K562 (cell line): ENCODE results near the gene NT5DC4. TPM values are rescaled to one million over a fixed set of nuclear protein-coding genes. Genes with fewer than 3 reads are reported as not detected.

Experiments
- CREM ChIP-seq: IDR thresholded peaks from 2 replicates; pipeline ENCODE4 v1.6.1; 2014; ENCODE audit warnings: antibody characterized with exemption, low read depth
- CXXC5 ChIP-seq: fragments of 250-450 bp; sonication (Bioruptor Pico); IDR thresholded peaks from 2 replicates; pipeline ENCODE4 v1.8.0; 2022; ENCODE audit warnings: inconsistent platforms, mild to moderate bottlenecking, moderate library complexity
- ETS2 ChIP-seq: IDR thresholded peaks from 2 replicates; pipeline ENCODE4 v1.6.1; 2016; ENCODE audit warnings: borderline replicate concordance, missing genetic modification characterization, mild to moderate bottlenecking, moderate library complexity, missing compliant biosample characterization; ENCODE audit not compliant: poor library complexity, severe bottlenecking
- GATAD2A ChIP-seq: fragments of 450-650 bp; IDR thresholded peaks from 2 replicates; pipeline ENCODE4 v1.6.1; 2017
- KAT7 ChIP-seq: sonication (generic); formaldehyde crosslinking; IDR thresholded peaks from 2 replicates; pipeline ENCODE4 v1.8.0; 2022; ENCODE audit warnings: missing genetic modification reagents, mild to moderate bottlenecking, borderline replicate concordance
- KDM5B ChIP-seq: fragments of 200-600 bp; sonication (generic); IDR thresholded peaks from 2 replicates; pipeline ENCODE4 v1.6.1; 2012; ENCODE audit warnings: low read depth, mild to moderate bottlenecking, moderate library complexity, low read length, control low read depth, inconsistent platforms; ENCODE audit not compliant: insufficient replicate concordance
- RCOR1 ChIP-seq, 2 experiments: IDR thresholded peaks; 2 replicates each; pipeline ENCODE4 v1.6.1; 2012; ENCODE audit warnings: low read depth in 2 of 2, low read length in 2 of 2, borderline replicate concordance in 1 of 2, improper control_type of control experiment in 1 of 2
- TARDBP ChIP-seq: fragments of 450-650 bp; IDR thresholded peaks from 2 replicates; pipeline ENCODE4 v1.6.1; 2016
- TCF3 ChIP-seq: sonication (generic); formaldehyde crosslinking; IDR thresholded peaks from 2 replicates; pipeline ENCODE4 v1.4.0; 2020; ENCODE audit warnings: mild to moderate bottlenecking, missing genetic modification reagents
- ZNF121 ChIP-seq: sonication (generic); formaldehyde crosslinking; conservative IDR thresholded peaks from 2 replicates; pipeline ENCODE4 v1.8.0; 2022; ENCODE audit warnings: missing genetic modification reagents
- ZNF239 ChIP-seq: fragments of 250-450 bp; sonication (Bioruptor Pico); IDR thresholded peaks from 2 replicates; pipeline ENCODE4 v1.4.0; 2020; ENCODE audit warnings: mild to moderate bottlenecking
- ZNF3 ChIP-seq: fragments of 250-450 bp; sonication (Bioruptor Pico); IDR thresholded peaks from 2 replicates; pipeline ENCODE4 v1.5.0; 2021; ENCODE audit warnings: mild to moderate bottlenecking, moderate library complexity
- ZNF785 ChIP-seq: fragments of 250-450 bp; sonication (Bioruptor Pico); IDR thresholded peaks from 2 replicates; pipeline ENCODE4 v1.4.0; 2020; ENCODE audit warnings: mild to moderate bottlenecking
- ZSCAN32 ChIP-seq: fragments of 450-650 bp; formaldehyde crosslinking; IDR thresholded peaks from 2 replicates; pipeline ENCODE4 v1.4.0; 2020; ENCODE audit warnings: mild to moderate bottlenecking, moderate library complexity
- polyA plus RNA-seq, 8 experiments: library from polyadenylated mRNA; depleted of rRNA in 4 of 8; stranded (reverse) in 5 of 8; unstranded in 3 of 8; fragments of >200 nt; fragmentation: Nextera tagmentation in 2 of 8; fragmentation: Illumina TruSeq in 1 of 8; extraction: Ambion mirVana in 2 of 8; extraction: Trizol in 1 of 8; gene quantifications; 2 replicates each; pipeline versions ENCODE4 v1.2.1 to v1.2.3, GENCODE V29; 2011 to 2014; ENCODE audit warnings: inconsistent platforms in 1 of 8, missing spikeins in 1 of 8
- total RNA-seq, 7 experiments: library from RNA; depleted of rRNA in 6 of 7; stranded (reverse); fragments of >200 nt in 6 of 7; fragmentation: Illumina TruSeq in 2 of 7; extraction: Trizol in 2 of 7; gene quantifications; 2 replicates each; pipeline versions ENCODE4 v1.2.1 to v1.2.3, GENCODE V29; 2011 to 2021; ENCODE audit warnings: low replicate concordance in 1 of 7
- TF ChIP-seq, protein P1 (sequence below): fragments of 450-650 bp; IDR thresholded peaks from 2 replicates; pipeline ENCODE4 v1.6.1; 2016; ENCODE audit warnings: mild to moderate bottlenecking, moderate library complexity
- TF ChIP-seq, protein P2 (sequence below), 2 experiments: fragments of 450-650 bp; IDR thresholded peaks; 2 replicates each; pipeline ENCODE4 v1.6.1; 2016

NT5DC4 gene
- total and polyA plus RNA-seq, 9 of the 15 experiments (the other 6 are each of a cell fraction or from before 2014, with no cell fraction given): 0.44 to 6.9 (median 2.5) TPM

DNA sequence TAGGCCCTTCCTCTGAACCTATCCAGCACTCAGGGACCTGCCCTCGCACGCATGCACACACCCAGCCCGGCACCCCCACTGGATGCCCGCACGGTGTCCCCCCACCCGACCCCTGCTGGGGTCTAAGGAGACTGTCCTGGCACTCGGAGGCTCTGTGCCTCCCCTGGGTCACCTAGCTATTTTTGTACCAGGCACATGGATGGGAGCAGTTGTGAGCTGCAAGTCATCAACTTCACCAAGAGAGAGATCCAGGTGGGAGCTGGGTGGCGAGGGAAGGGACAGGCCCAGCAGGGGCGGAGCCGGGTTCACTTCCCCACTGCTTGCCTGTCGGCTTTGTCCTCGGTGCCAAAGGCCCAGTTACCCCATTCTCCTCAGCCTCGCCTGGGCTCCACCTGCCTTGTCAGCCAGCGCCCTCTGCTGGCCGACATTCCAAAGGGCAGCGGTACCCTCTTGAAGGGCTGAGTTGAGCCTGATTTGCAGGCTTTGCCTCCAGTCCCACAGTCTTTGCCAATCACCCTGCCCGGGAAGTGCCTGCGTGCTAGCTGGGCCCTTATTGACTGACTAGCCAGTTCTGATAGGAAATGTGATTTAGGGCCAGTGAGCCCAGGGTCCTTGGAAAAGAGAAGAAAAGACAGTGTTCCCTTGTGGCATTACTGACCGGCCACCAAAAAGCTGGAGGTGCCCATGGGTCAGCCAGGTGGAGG lies 5.8 kb downstream of the NT5DC4 start (continued):
- TF ChIP-seq, protein P1, sequence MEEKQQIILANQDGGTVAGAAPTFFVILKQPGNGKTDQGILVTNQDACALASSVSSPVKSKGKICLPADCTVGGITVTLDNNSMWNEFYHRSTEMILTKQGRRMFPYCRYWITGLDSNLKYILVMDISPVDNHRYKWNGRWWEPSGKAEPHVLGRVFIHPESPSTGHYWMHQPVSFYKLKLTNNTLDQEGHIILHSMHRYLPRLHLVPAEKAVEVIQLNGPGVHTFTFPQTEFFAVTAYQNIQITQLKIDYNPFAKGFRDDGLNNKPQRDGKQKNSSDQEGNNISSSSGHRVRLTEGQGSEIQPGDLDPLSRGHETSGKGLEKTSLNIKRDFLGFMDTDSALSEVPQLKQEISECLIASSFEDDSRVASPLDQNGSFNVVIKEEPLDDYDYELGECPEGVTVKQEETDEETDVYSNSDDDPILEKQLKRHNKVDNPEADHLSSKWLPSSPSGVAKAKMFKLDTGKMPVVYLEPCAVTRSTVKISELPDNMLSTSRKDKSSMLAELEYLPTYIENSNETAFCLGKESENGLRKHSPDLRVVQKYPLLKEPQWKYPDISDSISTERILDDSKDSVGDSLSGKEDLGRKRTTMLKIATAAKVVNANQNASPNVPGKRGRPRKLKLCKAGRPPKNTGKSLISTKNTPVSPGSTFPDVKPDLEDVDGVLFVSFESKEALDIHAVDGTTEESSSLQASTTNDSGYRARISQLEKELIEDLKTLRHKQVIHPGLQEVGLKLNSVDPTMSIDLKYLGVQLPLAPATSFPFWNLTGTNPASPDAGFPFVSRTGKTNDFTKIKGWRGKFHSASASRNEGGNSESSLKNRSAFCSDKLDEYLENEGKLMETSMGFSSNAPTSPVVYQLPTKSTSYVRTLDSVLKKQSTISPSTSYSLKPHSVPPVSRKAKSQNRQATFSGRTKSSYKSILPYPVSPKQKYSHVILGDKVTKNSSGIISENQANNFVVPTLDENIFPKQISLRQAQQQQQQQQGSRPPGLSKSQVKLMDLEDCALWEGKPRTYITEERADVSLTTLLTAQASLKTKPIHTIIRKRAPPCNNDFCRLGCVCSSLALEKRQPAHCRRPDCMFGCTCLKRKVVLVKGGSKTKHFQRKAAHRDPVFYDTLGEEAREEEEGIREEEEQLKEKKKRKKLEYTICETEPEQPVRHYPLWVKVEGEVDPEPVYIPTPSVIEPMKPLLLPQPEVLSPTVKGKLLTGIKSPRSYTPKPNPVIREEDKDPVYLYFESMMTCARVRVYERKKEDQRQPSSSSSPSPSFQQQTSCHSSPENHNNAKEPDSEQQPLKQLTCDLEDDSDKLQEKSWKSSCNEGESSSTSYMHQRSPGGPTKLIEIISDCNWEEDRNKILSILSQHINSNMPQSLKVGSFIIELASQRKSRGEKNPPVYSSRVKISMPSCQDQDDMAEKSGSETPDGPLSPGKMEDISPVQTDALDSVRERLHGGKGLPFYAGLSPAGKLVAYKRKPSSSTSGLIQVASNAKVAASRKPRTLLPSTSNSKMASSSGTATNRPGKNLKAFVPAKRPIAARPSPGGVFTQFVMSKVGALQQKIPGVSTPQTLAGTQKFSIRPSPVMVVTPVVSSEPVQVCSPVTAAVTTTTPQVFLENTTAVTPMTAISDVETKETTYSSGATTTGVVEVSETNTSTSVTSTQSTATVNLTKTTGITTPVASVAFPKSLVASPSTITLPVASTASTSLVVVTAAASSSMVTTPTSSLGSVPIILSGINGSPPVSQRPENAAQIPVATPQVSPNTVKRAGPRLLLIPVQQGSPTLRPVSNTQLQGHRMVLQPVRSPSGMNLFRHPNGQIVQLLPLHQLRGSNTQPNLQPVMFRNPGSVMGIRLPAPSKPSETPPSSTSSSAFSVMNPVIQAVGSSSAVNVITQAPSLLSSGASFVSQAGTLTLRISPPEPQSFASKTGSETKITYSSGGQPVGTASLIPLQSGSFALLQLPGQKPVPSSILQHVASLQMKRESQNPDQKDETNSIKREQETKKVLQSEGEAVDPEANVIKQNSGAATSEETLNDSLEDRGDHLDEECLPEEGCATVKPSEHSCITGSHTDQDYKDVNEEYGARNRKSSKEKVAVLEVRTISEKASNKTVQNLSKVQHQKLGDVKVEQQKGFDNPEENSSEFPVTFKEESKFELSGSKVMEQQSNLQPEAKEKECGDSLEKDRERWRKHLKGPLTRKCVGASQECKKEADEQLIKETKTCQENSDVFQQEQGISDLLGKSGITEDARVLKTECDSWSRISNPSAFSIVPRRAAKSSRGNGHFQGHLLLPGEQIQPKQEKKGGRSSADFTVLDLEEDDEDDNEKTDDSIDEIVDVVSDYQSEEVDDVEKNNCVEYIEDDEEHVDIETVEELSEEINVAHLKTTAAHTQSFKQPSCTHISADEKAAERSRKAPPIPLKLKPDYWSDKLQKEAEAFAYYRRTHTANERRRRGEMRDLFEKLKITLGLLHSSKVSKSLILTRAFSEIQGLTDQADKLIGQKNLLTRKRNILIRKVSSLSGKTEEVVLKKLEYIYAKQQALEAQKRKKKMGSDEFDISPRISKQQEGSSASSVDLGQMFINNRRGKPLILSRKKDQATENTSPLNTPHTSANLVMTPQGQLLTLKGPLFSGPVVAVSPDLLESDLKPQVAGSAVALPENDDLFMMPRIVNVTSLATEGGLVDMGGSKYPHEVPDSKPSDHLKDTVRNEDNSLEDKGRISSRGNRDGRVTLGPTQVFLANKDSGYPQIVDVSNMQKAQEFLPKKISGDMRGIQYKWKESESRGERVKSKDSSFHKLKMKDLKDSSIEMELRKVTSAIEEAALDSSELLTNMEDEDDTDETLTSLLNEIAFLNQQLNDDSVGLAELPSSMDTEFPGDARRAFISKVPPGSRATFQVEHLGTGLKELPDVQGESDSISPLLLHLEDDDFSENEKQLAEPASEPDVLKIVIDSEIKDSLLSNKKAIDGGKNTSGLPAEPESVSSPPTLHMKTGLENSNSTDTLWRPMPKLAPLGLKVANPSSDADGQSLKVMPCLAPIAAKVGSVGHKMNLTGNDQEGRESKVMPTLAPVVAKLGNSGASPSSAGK: no peak
- TF ChIP-seq ZSCAN32 (no peak), RCOR1 (IDR thresholded peaks at IDR 0.05; ENCODE audit: borderline replicate concordance in 1 of 2, low read depth in 2 of 2, low read length in 2 of 2) (peak; percentile 15 to 47; a peak in 2 of 4 replicates), GATAD2A (no peak), KDM5B (peak; percentile 1), ZNF3 (CRISPR knock-in tag) (no peak), ZNF785 (CRISPR knock-in tag) (no peak), CXXC5 (peak; percentile 4; the same call in 1 of the 2 replicates), ETS2 (tag) (no peak), ZNF121 (no peak), TCF3 (CRISPR knock-in tag) (0 out of 2 replicates have a peak, but pooled peaks have one; percentile 6), CREM (0 out of 2 replicates have a peak, but pooled peaks have one; percentile 7), ZNF239 (CRISPR knock-in tag) (no peak), TARDBP (no peak), KAT7 (peak; percentile 63; the same call in 1 of the 2 replicates)
- TF ChIP-seq, protein P2, sequence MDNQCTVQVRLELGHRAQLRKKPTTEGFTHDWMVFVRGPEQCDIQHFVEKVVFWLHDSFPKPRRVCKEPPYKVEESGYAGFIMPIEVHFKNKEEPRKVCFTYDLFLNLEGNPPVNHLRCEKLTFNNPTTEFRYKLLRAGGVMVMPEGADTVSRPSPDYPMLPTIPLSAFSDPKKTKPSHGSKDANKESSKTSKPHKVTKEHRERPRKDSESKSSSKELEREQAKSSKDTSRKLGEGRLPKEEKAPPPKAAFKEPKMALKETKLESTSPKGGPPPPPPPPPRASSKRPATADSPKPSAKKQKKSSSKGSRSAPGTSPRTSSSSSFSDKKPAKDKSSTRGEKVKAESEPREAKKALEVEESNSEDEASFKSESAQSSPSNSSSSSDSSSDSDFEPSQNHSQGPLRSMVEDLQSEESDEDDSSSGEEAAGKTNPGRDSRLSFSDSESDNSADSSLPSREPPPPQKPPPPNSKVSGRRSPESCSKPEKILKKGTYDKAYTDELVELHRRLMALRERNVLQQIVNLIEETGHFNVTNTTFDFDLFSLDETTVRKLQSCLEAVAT (IDR thresholded peaks at IDR 0.05): peak in 1 of 2 experiments; percentile 47; a peak in 1 of 4 replicates
